Coronary artery (tissue), 2 donors: ENCODE data around the gene CCDC177.

ENCODE experiments used
- DNase-seq: peaks from one replicate; pipeline ENCODE4 v3.0.0-alpha.2; 2017; ENCODE audit warnings: low spot score
- H3K27ac ChIP-seq, 2 donors: fragments of 200-600 bp; sonication (generic); one replicate each; pipeline ENCODE4 v1.5.1; 2016 to 2019
- H3K4me3 ChIP-seq: fragments of 200-600 bp; sonication (generic); 2 replicates; pipeline ENCODE4 v1.5.1; 2016; ENCODE audit warnings: mild to moderate bottlenecking, moderate library complexity
- CTCF ChIP-seq: fragments of 200-600 bp; sonication (generic); IDR thresholded peaks from one replicate; pipeline ENCODE4 v1.5.1; 2019; ENCODE audit warnings: antibody characterized with exemption

Gene CCDC177

GRCh38 chr14:69574263-69574953 lies at the start of gene CCDC177:
TSS of gene CCDC177 (minus strand) at chr14:69574871. CDS start at chr14:69573622, 1,249 bp downstream.
- Histone ChIP-seq H3K27ac (no peak within 1 kb of the TSS), H3K4me3 (peak within 1 kb of the TSS; percentile 62)
- no peak for DNase-seq
- peak; percentile 55 for TF ChIP-seq CTCF

GRCh38 chr14:69624136-69624535 lies 49.5 kb upstream of the CCDC177 start:
- DNase-seq, result no peak
- TF ChIP-seq CTCF, result no peak
- Histone ChIP-seq H3K4me3 (no peak overlapping the region), H3K27ac (no peak overlapping the region)

- Histone ChIP-seq H3K27ac (no peak overlapping the region), H3K4me3 (no peak overlapping the region)
- DNase-seq, result no peak
- no peak for TF ChIP-seq CTCF
Measured at GRCh38 chr14:69620981-69621380, 46.3 kb upstream of the CCDC177 start.

GRCh38 chr14:69620211-69620611 lies 45.5 kb upstream of the CCDC177 start:
- Histone ChIP-seq H3K4me3 (no peak overlapping the region), H3K27ac (peak overlapping the region in 1 of 2 donors; percentile 39)
- no peak for DNase-seq
- TF ChIP-seq CTCF, result no peak

- DNase-seq, result no peak
- TF ChIP-seq CTCF, result no peak
- Histone ChIP-seq H3K27ac (peak overlapping the region in 1 of 2 donors; percentile 21), H3K4me3 (no peak overlapping the region)
Measured at GRCh38 chr14:69619012-69619411, 44.3 kb upstream of the CCDC177 start.

GRCh38 chr14:69617796-69618195 lies 43.1 kb upstream of the CCDC177 start:
- H3K27ac ChIP-seq, result peak overlapping the region in 1 of 2 donors; percentile 21
- TF ChIP-seq CTCF, result no peak
- H3K4me3 ChIP-seq, result no peak overlapping the region
- no peak for DNase-seq

GRCh38 chr14:69616408-69616773 lies 41.7 kb upstream of the CCDC177 start:
- Histone ChIP-seq H3K27ac (peak overlapping the region; percentile 96 to 99), H3K4me3 (peak overlapping the region; percentile 49)
- DNase-seq, result no peak
- TF ChIP-seq CTCF, result no peak
